Activated gamma-delta T cell treated with Interleukin-2 at 50 U/mL for 16 hours (primary cell): Measurements from ENCODE around the gene RTF2.
"Not testable (repeated sequence)": the region's sequence is repeated elsewhere in the genome, so short reads cannot be mapped to it uniquely, and the experiment has no call there.

Source experiments
- DNase-seq: peaks from one replicate; pipeline ENCODE4 v3.0.0-alpha.2; 2020

RTF2 gene

DNA sequence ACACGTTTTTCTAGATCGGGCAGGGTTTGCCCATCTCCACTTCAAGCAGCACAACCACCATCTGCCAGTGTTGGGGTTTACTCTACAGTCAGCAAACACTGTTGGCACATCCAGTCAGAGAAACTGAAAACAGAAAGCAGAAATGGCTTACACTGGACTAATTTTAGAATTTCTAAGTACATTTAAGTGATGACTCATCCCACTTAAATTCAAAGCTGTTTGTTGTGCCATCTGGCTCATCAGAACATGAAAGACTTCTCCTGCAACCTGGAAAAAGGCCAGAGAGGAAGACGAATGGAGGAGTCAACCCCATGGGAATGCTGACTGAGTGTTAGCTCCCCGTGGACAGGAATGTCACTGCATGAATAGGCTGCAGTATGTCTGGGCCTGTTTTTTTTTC is 86.4 kb downstream of the RTF2 start:
- no peak for DNase-seq

DNA sequence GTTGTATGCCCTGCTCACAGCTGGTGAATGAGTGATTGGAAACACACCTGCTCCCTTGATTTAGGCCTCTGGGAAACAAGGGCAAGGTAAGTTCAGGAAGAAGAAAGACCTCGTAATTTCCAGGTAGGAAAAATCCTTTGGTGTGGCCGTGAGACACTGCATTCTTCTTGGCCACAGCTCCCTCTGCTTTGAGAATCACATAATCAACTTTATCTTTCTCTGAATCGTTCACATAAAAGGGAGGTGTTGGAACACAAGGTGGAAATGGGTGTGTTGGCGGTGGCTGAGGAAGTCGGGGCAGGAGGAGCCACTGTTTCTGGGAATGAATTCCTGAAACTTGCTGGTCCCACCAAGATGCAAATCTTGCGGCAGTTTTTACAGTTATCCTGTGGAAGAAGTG is 90.5 kb downstream of the RTF2 start:
- no peak for DNase-seq

DNA sequence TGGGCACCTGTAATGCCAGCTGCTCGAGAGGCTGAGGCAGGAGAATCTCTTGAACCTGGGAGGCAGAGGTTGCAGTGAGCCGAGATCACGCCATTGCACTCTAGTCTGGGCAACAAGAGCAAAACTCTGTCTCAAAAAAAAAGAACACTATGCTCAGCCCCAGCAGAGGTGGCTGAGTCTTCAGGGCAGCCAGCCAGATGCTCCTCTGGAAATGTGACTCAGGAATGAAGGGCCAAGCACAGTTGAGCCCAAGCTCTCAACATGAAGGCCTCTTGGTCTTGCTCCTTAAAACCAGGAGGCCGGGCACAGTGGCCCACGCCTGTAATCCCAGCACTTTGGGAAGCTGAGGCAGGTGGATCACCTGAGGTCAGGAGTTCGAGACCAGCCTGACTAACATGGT is 96.1 kb downstream of the RTF2 start:
- not testable (repeated sequence) for DNase-seq

DNA sequence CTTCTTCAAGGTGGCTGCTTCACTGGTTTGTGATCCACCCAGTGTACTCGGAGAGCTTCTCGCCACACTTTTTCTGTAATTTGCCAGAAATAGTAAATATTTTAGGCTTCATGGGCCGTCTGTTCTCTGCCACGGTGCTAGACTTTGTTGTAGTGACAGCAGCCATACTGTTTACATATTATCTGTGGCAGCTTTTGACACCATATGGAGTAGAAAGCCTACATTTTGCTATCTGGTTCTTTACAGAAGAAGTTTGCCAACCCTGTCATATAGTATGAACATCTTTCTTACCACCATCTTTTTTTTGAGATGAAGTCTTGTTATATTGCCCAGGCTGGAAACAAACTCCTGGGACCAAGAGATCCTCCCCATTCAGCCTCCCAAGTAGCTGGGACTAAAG is 97.1 kb downstream of the RTF2 start:
- no peak for DNase-seq

DNA sequence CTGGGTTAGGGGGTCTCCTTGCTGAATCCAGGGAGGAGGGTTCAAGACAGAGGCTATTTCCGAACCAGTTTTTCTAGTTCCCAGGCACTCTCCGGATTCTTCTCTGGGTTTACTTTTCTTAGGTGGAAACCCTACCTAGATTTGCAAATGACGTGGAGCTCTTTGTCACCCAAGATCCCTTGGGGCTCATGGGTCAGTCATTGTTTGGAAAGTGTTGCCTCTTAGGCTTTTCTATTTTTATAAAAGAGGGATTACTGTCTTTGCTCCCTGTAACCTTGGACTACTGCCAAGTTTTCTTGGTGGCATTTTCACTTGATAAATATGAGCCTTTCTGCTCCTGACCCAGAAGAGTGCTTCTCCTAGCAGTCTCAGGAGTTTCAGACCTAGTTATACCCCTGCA is 98.2 kb downstream of the RTF2 start:
- DNase-seq = no peak
